DMS114 treated with DMSO at 0.1 percent for 48 hours (cell line): ENCODE data around the gene ITGAV.

ENCODE experiments used
- DNase-seq: peaks from one replicate; lab custom pipeline; 2025; ENCODE audit not compliant: unreplicated experiment; lab: John Stamatoyannopoulos, UW

The ITGAV gene

DNA sequence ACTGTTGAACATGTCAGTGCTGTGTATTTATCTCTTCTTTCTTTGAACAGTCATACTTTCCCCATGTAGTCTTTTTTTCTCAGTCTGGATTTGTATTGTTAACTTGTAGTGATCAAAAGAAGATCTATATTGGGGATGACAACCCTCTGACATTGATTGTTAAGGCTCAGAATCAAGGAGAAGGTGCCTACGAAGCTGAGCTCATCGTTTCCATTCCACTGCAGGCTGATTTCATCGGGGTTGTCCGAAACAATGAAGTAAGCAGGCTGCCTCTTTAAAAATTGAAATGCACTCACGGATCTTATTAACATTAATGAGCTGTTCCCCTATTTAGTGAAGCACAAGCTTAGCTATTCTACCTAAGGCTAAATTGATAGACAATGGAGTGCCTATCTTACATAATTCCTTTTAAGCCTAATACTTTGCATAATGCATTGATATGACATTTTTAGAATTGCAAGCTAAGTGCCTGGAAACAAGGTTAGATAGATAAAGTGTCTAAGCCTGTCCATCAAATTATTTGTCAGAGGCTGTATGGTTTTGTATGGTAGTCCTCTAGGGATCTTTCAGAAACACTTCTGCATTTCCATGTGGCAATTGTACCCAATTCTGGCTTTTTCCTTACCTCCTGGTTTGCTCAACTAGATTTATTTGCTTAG, 74.7 kb downstream of the ITGAV start:
- DNase-seq, result no peak

- no peak for DNase-seq
Observed at GRCh38 chr2:186669146-186669545, 79.3 kb downstream of the ITGAV start.

- DNase-seq, result no peak
Observed at GRCh38 chr2:186670831-186671230, 81.0 kb downstream of the ITGAV start.

DNA sequence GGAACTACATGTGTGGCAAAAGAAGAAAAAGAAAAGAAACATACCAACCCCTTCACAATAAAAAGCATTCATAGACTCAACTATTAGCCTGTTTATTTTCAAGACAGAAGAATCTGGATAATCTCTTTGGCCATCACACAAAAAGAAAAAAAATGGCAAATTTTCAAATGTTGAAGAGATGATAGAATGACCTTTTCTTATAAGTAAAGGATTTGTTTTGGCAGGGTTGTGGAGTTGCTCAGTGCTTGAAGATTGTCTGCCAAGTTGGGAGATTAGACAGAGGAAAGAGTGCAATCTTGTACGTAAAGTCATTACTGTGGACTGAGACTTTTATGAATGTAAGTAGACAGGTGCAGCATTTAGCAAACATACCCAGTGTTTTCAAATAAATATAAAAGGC, 85.5 kb downstream of the ITGAV start:
- DNase-seq, result no peak

GRCh38 chr2:186683341-186683740, 93.5 kb downstream of the ITGAV start:
- DNase-seq, result no peak

DNA sequence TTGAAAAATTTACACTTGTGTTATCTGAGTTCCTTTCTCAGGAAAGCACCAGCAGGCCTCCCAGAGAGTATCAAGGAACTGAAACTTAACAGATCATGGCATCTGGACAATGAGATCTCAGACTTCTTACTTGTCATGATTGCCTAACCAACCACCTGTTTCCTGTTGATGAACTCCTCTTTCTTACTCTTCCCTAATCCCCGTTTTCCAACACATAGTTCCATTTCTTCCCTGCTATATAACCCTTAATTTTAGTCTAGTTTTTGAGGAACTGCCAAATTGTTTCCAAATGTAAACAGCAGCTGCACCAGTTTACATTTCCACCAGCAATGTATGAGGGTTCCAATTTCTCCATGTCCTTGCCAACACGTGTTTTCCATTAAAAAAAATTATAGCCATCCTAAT, 98.0 kb downstream of the ITGAV start:
- no peak for DNase-seq

DNA sequence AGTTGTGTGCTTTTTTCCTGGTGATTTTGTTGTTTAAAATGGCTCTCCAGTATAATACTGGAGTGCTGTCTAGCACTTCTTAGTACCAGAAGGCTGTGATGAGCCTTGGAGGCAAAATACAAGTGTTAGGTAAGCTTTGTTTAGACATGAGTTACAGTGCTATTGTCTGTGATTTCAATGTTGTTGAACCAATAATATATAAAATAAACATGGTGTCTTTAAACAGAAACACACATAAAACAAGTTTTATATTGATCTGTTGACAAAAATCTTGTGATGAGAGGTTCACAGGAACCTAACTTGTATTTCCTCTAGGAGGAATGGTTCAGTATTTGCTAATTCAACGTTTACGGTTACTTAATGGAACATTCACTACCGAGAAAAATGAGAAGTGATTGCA, 99.0 kb downstream of the ITGAV start:
- no peak for DNase-seq

DNA sequence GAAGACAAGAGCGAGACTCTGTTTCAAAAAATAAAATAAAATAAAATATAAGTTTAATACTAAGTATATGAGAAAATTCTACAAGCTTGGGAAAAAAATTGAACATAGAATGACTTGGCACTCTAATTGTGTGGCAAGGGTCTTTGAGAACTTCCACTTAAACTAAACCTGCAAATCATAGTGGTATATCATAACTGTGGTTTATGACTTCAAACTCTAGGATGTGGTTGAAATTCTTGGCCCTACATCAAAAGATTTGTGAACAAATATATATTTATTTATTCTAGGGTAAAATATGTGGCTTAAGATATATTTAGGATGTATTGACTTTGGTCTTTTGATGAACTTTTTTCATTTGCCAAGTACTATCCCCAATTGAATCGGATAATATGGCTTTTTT, 100.9 kb downstream of the ITGAV start:
- no peak for DNase-seq

GRCh38 chr2:186691231-186691630, 101.4 kb downstream of the ITGAV start:
- no peak for DNase-seq

DNA sequence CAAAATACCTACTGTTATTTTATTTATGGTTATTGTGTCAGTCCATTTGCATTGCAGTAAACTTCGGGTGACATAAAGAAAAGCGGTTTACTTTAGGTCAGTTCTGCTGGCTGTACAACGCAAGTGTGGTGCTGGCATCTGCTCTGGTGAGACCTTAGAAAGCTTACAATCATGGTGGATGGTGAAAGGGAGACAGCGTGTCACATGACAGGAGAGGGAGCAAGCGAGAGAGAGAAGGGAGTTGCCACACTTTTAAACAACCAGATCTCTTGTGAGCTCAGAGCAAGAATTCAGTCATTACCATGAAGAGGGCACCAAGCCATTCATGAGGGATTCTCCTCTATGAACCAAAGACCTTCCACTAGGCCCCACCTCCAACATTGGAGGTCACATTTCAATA, 102.0 kb downstream of the ITGAV start:
- DNase-seq, result no peak

DNA sequence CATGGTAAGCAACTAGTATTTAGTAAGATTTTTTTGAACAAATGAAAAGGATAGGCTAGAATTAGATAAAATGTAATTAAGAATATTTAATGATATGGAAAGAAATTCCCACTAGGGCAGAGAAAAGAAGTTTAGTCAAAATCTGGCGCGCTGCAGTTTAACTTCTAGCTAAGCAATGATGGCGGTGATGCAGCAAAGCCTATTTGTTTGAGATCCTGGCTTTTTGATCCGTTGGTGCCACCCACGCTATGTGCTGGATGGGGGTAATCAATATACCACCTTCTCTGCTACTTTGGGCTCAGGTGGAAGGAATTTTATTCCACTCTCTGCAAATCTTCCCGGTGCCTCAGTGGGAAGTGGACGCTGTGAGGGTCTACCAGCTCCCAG, 103.6 kb downstream of the ITGAV start:
- DNase-seq, result no peak

- DNase-seq, result no peak
Observed at GRCh38 chr2:186695081-186695756, 105.4 kb downstream of the ITGAV start.

GRCh38 chr2:186696290-186696689, 106.4 kb downstream of the ITGAV start:
- DNase-seq, result no peak

- no peak for DNase-seq
Observed at GRCh38 chr2:186696804-186697203, 106.9 kb downstream of the ITGAV start.

- no peak for DNase-seq
Observed at GRCh38 chr2:186697536-186697935, 107.7 kb downstream of the ITGAV start.

GRCh38 chr2:186699742-186700141, 109.9 kb downstream of the ITGAV start:
- no peak for DNase-seq

GRCh38 chr2:186702006-186702405, 112.2 kb downstream of the ITGAV start:
- no peak for DNase-seq

- DNase-seq, result no peak
Observed at GRCh38 chr2:186702501-186702900, 112.6 kb downstream of the ITGAV start.

DNA sequence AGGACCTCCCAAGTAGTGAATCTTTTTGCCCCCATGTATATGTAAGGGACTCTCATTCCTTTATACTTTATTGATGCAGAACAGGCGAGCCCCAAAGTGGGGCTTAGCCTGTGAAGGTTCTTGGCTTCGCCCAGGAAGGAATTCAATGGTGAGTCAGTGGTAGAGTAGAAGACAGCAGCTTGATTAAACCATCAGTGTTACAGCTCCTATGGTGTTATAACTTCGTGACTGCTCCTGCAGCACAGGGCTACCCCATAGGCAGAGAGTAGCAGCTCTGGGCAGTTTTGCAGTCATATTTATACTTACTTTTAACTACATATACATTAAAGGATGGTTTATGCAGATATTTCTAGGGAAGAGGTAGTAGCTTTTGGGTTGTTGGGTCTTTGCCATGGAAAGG, 115.0 kb downstream of the ITGAV start:
- no peak for DNase-seq

- DNase-seq, result no peak
Observed at GRCh38 chr2:186709529-186710450, 119.9 kb downstream of the ITGAV start.

- DNase-seq, result no peak
Observed at GRCh38 chr2:186713691-186714090, 123.8 kb downstream of the ITGAV start.

DNA sequence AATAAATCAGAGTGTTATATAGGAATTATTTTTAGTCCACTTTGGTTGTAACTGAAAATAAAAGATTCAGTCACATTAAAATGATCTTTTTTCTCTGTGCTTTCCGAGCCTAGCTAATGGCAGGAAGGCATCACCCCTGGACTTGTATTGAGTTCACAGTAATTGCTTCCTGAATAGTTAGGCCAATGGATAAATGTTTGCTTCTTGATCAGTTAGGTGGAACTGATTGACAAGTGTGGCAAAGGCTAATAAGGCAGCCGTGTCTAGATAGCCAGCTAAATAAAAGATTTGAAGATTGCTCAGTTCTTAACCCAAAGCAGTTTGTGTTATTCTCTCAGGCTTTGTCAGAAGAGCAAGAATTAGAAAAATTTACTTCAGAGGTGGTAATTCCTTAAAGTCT, 124.8 kb downstream of the ITGAV start:
- DNase-seq, result no peak
